ENCODE data around the gene KDM5C.

GRCh38 chrX:53237056-53237455 lies 12.0 kb upstream of the KDM5C start:
- TF ChIP-seq POLR2A (IDR thresholded peaks at IDR 0.05) (no peak), CTCF (IDR thresholded peaks at IDR 0.05) (no peak)
